Activated CD8-positive, alpha-beta T cell treated with anti-CD3 and anti-CD28 coated beads, Interleukin-2, amount 10 ng/mL, durations not matched to agents 7 days and 5 days (primary cell): ENCODE measurements around the gene NCOA3. TPM values are rescaled to one million over a fixed set of nuclear protein-coding genes. Genes with fewer than 3 reads are reported as not detected.

Experiments used
- ATAC-seq: fragments of 150-1000 bp; cut with Tn5 transposase; one replicate; pipeline ENCODE4 v1.10.0; 2021; ENCODE audit warnings: moderate library complexity
- CTCF ChIA-PET: fragments of 350-600 bp; sonication (Branson Sonifier 250); formaldehyde crosslinking; loops from one replicate; lab custom pipeline; 2021; ENCODE audit warnings: antibody characterized with exemption; lab: Charles Lee
- POLR2A ChIA-PET: fragments of 350-600 bp; sonication (Branson Sonifier 250); formaldehyde crosslinking; loops from one replicate; lab custom pipeline; 2021; ENCODE audit warnings: antibody characterized with exemption; lab: Charles Lee
- DNase-seq: peaks from one replicate; pipeline ENCODE4 v3.0.0-alpha.2; 2020
- H3K27ac Mint-ChIP-seq: one replicate; pipeline ENCODE4 v1.8.0; 2021; ENCODE audit warnings: mild to moderate bottlenecking, mixed read lengths
- H3K27me3 Mint-ChIP-seq: one replicate; pipeline ENCODE4 v1.8.0; 2021; ENCODE audit warnings: low read depth, mixed read lengths
- H3K36me3 Mint-ChIP-seq: one replicate; pipeline ENCODE4 v1.8.0; 2021; ENCODE audit warnings: low read depth, mixed read lengths
- H3K4me1 Mint-ChIP-seq: one replicate; pipeline ENCODE4 v1.8.0; 2021; ENCODE audit warnings: low read depth, mixed read lengths
- H3K4me3 Mint-ChIP-seq: one replicate; pipeline ENCODE4 v1.8.0; 2021; ENCODE audit warnings: mild to moderate bottlenecking, mixed read lengths
- H3K9me3 Mint-ChIP-seq: one replicate; pipeline ENCODE4 v1.8.0; 2022; ENCODE audit warnings: mixed read lengths; ENCODE audit not compliant: insufficient read depth
- total RNA-seq, 2 experiments: library from RNA; stranded (reverse); gene quantifications; one replicate each; pipeline ENCODE4 v1.2.3, GENCODE V29; 2021

NCOA3 gene
- total RNA-seq, 2 experiments from 2014 or later, result 57.4 to 60.1 TPM

GRCh38 chr20:47687095-47687987 lies 185.7 kb downstream of the NCOA3 start:
- Mint-ChIP-seq H3K4me1 (no peaks in the 10 kb centered on the region), H3K27me3 (no peaks in the 10 kb centered on the region), H3K9me3 (no peaks in the 10 kb centered on the region), H3K4me3 (no peak overlapping the region), H3K27ac (no peak overlapping the region), H3K36me3 (no peaks in the 10 kb centered on the region)
- ChIA-PET CTCF (interaction anchor here (1.2 kb wide), 1 partner anchor 933 kb away, joined by 3 read pairs; no protein-coding TSS in a partner anchor), POLR2A (no interaction called here)
- DNase-seq (no peak), ATAC-seq (no peak)

- Mint-ChIP-seq H3K9me3 (no peaks in the 10 kb centered on the region), H3K36me3 (no peaks in the 10 kb centered on the region), H3K4me3 (no peak overlapping the region), H3K27ac (no peak overlapping the region), H3K27me3 (no peaks in the 10 kb centered on the region), H3K4me1 (no peaks in the 10 kb centered on the region)
- DNase-seq (no peak), ATAC-seq (no peak)
- POLR2A ChIA-PET, result no interaction called here
- CTCF ChIA-PET, result interaction anchor here (0.9 kb wide), 1 partner anchor 932 kb away, joined by 3 read pairs; no protein-coding TSS in a partner anchor
Measured at GRCh38 chr20:47688385-47689381, 187.0 kb downstream of the NCOA3 start.

GRCh38 chr20:47689731-47690130 lies 188.0 kb downstream of the NCOA3 start:
- POLR2A ChIA-PET, result no interaction called here
- CTCF ChIA-PET, result interaction anchor here (0.9 kb wide), 1 partner anchor 931 kb away, joined by 3 read pairs; no protein-coding TSS in a partner anchor
- no peaks in the 10 kb centered on the region for H3K27me3 Mint-ChIP-seq

GRCh38 chr20:47691625-47692024 lies 189.9 kb downstream of the NCOA3 start:
- CTCF ChIA-PET, result interaction anchor here (0.6 to 2.4 kb wide), 4 partner anchors 13 to 284 kb away, joined by 3 to 6 read pairs (median 3); no protein-coding TSS in a partner anchor
- Mint-ChIP-seq H3K27me3 (no peaks in the 10 kb centered on the region), H3K27ac (no peak overlapping the region), H3K36me3 (no peaks in the 10 kb centered on the region), H3K4me3 (no peak overlapping the region), H3K4me1 (peaks cover 3% of the 10 kb centered on the region), H3K9me3 (no peaks in the 10 kb centered on the region)
- ATAC-seq (no peak), DNase-seq (no peak)
- POLR2A ChIA-PET, result no interaction called here

More at GRCh38 chr20:47689731-47690130, 188.0 kb downstream of the NCOA3 start:
- Mint-ChIP-seq H3K4me3 (no peak overlapping the region), H3K9me3 (no peaks in the 10 kb centered on the region), H3K4me1 (no peaks in the 10 kb centered on the region), H3K27ac (no peak overlapping the region), H3K36me3 (no peaks in the 10 kb centered on the region)
- ATAC-seq, result no peak
- DNase-seq, result no peak

- Mint-ChIP-seq H3K4me1 (peaks cover 3% of the 10 kb centered on the region), H3K4me3 (no peak overlapping the region), H3K27ac (no peak overlapping the region), H3K9me3 (no peaks in the 10 kb centered on the region), H3K27me3 (no peaks in the 10 kb centered on the region), H3K36me3 (no peaks in the 10 kb centered on the region)
- no peak for DNase-seq
- CTCF ChIA-PET, result interaction anchor here (1.4 kb wide), 1 partner anchor 17 kb away, joined by 3 read pairs; no protein-coding TSS in a partner anchor
- POLR2A ChIA-PET, result no interaction called here
- ATAC-seq, result no peak
Measured at GRCh38 chr20:47694021-47694818, 192.5 kb downstream of the NCOA3 start.

GRCh38 chr20:47696856-47697255 lies 195.2 kb downstream of the NCOA3 start:
- Mint-ChIP-seq H3K4me3 (no peak overlapping the region), H3K9me3 (no peaks in the 10 kb centered on the region), H3K27ac (no peak overlapping the region), H3K36me3 (no peaks in the 10 kb centered on the region), H3K27me3 (no peaks in the 10 kb centered on the region), H3K4me1 (peaks cover 3% of the 10 kb centered on the region)
- ChIA-PET POLR2A (no interaction called here), CTCF (no interaction called here)
- DNase-seq (no peak), ATAC-seq (no peak)

- ChIA-PET CTCF (no interaction called here), POLR2A (no interaction called here)
- ATAC-seq, result no peak
- H3K36me3 Mint-ChIP-seq, result no peaks in the 10 kb centered on the region
- no peaks in the 10 kb centered on the region for H3K9me3 Mint-ChIP-seq
- peaks cover 3% of the 10 kb centered on the region for H3K4me1 Mint-ChIP-seq
- H3K27ac Mint-ChIP-seq, result no peak overlapping the region
- no peak overlapping the region for H3K4me3 Mint-ChIP-seq
- DNase-seq, result no peak
- no peaks in the 10 kb centered on the region for H3K27me3 Mint-ChIP-seq
Measured at GRCh38 chr20:47698142-47698541, 196.5 kb downstream of the NCOA3 start.

GRCh38 chr20:47699818-47700217 lies 198.1 kb downstream of the NCOA3 start:
- H3K36me3 Mint-ChIP-seq, result no peaks in the 10 kb centered on the region
- POLR2A ChIA-PET, result no interaction called here

GRCh38 chr20:47700327-47700726 lies 198.6 kb downstream of the NCOA3 start:
- CTCF ChIA-PET, result no interaction called here

More at GRCh38 chr20:47699818-47700217, 198.1 kb downstream of the NCOA3 start:
- Mint-ChIP-seq H3K27me3 (no peaks in the 10 kb centered on the region), H3K4me1 (peaks cover 3% of the 10 kb centered on the region), H3K9me3 (no peaks in the 10 kb centered on the region), H3K4me3 (no peak overlapping the region), H3K27ac (no peak overlapping the region)
- ATAC-seq (no peak), DNase-seq (no peak)
- CTCF ChIA-PET, result no interaction called here

GRCh38 chr20:47701612-47702011 lies 199.9 kb downstream of the NCOA3 start:
- CTCF ChIA-PET, result no interaction called here
- no peaks in the 10 kb centered on the region for H3K9me3 Mint-ChIP-seq
- no peaks in the 10 kb centered on the region for H3K4me1 Mint-ChIP-seq
- H3K4me3 Mint-ChIP-seq, result no peak overlapping the region
- no peaks in the 10 kb centered on the region for H3K27me3 Mint-ChIP-seq
- DNase-seq (no peak), ATAC-seq (no peak)
- POLR2A ChIA-PET, result no interaction called here
- no peak overlapping the region for H3K27ac Mint-ChIP-seq
- H3K36me3 Mint-ChIP-seq, result no peaks in the 10 kb centered on the region

More at GRCh38 chr20:47700327-47700726, 198.6 kb downstream of the NCOA3 start:
- POLR2A ChIA-PET, result no interaction called here
- Mint-ChIP-seq H3K27me3 (no peaks in the 10 kb centered on the region), H3K36me3 (no peaks in the 10 kb centered on the region), H3K4me3 (no peak overlapping the region), H3K9me3 (no peaks in the 10 kb centered on the region), H3K27ac (no peak overlapping the region), H3K4me1 (peaks cover under 1% of the 10 kb centered on the region)
- no peak for ATAC-seq
- DNase-seq, result no peak

GRCh38 chr20:47703748-47704147 lies 202.1 kb downstream of the NCOA3 start:
- CTCF ChIA-PET, result no interaction called here
- Mint-ChIP-seq H3K4me3 (no peak overlapping the region), H3K4me1 (no peaks in the 10 kb centered on the region), H3K9me3 (no peaks in the 10 kb centered on the region), H3K36me3 (no peaks in the 10 kb centered on the region), H3K27me3 (no peaks in the 10 kb centered on the region), H3K27ac (no peak overlapping the region)
- DNase-seq (no peak), ATAC-seq (no peak)
- POLR2A ChIA-PET, result interaction anchor here (0.7 kb wide), 1 partner anchor 31 kb away, joined by 3 read pairs; no protein-coding TSS in a partner anchor
